GM19239 (cell line): ENCODE data around the gene TMEM144.
A peak's percentile ranks its signal among the peaks of the same experiment; 100 is the strongest.

Source experiments
- DNase-seq: peaks from one replicate; pipeline ENCODE4 v3.0.0; 2011; ENCODE audit warnings: low spot score; ENCODE audit not compliant: insufficient read length
- FAIRE-seq: peaks from 2 replicates; lab custom pipeline; 2011; peaks lifted over from hg19 to GRCh38; lab: Jason Lieb, UNC

Gene TMEM144

DNA sequence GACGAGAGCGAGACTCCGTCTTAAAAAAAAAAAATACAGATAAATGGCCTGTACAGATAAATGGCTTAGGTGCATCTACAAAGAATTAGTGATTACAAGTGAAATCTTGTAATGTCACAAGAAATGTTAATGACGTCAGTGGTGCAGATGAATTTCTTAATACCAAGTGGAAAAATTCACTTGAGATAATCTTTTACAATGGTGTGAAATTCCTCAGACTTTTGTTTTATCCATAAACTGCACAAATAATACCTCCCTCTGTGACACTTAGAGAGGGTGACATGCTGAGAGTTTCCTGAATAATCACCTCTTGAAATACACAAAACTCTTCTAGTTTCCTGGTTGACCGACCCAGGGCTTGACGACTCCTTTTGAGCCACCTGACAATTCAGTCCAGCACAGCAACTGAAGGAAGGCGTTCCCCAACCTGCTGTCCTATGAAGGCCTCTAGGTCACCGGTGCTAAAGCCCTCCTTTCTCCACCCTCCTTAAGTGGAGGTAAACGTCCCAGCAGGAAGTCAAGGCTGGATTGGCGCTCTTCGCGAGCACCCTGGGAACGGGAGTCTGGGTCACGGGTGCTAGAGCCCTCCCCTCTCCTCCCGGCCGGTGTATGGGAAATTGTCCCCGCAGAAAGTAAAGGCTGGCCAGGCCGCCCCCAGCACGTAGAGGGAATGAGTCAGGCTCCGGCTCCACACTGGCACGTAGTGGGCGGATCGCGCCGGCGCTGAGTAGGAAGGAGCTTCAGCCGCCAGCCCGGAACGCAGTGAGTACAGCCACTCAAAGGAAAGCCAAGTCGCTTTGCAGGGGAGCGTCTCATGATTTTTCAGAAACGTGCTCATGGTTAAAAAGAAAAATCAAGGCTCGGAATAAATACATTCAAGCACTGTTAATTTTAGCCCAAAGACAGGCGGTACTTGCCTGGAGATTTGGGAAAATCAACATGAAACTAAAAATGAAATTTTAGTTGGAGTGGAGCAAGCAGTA, at the start of gene TMEM144:
TMEM144 (plus strand) TSS at position 662 of the 983 bp plus-strand sequence. CDS start 2,182 bp downstream, outside the sequence.
- peak; percentile 82 for FAIRE-seq
- peak; percentile 7 for DNase-seq

DNA sequence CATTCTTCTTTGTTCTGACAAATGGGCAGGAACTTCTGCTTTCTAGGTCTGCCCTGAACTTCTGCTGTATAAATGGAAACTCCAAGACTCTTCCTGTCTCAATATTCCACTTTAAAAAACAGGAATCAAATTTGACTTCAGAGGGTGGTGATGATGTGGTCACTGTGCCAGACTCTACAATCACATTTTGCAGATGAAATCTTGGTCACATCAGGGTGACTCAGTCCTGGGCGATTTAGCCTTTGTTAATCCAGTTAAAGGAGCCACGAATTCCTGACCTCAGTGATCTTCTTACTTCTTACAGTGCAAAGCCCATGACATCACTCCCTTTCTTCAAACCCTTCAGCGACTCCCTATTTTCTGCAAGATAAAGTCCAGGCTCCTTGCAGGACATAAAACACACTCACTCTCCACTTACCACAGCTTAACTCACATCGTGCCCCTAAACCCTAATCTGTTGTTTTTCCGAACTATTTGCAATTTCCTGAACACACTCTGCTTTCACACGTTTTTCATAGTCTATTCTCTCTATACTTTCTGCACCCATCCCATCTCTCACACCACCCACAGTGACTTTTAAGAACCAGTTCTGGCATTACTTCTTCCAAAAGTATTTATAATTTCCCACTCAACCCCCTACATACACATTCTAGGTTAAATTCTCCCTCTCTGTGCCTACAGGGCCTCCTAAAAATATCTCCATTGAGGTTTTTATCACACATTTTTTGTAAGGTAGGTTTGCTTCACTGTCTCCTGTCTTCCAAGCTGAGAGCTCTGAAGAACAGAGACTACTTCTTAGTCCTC, 48.5 kb upstream of the TMEM144 start:
- DNase-seq: no peak
- FAIRE-seq: no peak

DNA sequence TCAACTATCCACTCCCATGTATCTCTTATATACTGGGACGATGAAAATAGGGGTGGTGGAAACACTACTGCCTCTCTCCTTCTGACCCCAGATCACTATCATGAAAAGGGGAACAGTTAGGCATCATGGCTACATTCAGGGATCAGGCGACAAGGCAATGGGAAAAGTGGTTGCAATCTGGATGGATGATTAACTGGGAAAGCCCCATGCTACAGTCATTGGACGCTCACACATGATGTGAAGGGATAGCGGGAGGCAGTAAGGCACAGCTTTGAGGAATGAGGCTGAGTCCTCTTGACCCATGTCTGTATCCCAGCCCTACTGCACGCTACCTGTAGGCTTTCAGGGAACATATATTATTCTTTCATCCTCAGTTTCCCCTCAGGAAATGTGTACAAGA, 47.7 kb upstream of the TMEM144 start:
- FAIRE-seq: no peak
- DNase-seq: no peak

DNA sequence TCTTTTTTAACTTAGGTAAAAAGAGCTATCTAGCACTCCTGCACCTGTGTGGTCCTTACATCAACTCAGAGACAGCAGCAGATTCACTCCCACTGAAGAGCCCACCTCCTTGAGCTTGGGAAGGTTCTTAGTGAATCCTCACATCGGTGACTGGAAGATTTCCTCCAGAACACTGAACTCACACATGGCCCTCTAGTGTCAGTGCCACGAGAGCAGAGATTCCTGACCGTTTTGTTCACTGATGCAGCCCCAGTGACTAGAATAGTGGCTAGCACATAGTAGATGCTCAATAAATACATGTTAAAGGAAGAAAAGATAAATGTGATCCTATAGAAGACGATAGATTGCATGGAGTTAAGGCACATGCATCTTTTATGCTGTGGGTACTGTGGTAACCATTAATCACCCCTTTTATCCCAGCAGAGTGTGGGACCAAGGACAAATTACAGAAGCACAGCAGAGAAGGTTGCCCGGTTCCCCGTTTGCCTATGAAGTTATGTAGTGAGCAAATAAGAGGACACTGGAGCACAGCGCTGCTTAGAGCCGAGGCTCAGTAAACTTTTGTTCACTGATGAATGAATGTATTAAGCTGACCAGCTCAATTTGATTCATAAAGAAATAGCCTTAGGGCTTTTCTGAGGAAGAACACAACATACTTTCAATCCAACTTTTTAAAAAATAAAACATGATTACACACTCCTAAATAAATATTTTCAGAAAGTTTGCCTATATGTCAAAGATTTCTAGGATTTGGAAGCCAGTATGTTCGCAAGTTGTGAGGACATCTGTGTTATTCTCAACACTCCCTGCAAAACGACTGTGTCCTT, 46.1 kb upstream of the TMEM144 start:
- DNase-seq: no peak

DNA sequence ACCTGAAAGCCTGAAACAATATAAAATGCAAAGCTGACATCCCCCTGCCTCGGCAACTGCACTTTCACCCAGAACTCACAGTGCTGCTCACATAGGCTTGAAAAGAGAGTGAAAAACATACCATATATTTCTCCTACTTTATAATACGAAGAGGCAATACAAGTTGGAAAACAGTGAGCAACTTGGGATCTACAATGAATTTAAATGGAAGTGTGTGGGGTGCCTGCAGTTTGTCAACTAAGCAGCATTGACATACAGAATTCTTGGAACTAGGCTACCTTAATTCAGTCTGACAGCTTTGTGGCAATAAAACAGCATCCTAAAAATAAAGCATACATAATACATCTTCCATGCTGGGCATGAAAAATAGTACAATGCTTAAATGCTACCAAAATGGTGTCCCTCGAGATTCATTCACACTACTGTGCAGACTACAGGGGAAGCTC, 45.5 kb upstream of the TMEM144 start:
- no peak for DNase-seq
- FAIRE-seq: no peak

More for the DNA sequence above, 46.1 kb upstream of the TMEM144 start:
- FAIRE-seq: no peak

DNA sequence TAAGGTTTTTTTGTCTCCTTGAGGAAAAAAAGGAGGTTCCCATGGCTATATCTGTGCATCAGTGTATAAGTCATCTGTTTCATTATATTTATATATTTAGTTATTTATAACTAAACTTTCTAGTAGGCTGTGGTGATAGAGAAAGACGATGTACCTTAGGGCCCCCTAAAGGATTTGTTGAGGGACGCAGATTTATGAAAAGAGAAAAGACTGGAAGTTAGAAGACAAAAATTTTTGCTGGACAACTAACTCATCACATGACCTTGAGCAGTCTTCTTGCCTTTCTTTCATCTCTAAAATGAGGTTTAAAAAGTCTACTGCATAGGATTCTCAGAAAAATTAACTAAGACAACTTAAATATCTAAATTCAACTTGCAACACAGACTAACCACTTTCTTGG, 43.6 kb upstream of the TMEM144 start:
- DNase-seq: no peak
- FAIRE-seq: no peak

DNA sequence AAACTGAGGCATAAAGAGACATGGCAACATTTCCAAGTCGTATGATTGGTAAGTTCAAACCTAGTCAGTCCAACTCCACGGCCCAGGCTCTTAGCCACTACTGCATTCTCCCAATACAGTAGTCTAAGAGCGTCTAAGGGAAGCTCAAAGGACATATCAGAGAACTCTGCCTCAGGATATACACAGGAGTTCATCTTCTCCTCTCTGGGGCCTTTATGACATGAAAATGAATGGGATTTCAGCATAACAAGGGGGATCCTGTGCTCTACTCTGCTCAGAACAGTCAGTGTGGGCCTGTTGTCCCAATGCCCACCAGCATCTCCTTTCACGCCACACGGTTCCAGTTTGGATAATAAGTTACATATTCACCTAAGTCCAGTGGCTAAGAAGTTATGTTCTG, 41.7 kb upstream of the TMEM144 start:
- DNase-seq (no peak), FAIRE-seq (no peak)

DNA sequence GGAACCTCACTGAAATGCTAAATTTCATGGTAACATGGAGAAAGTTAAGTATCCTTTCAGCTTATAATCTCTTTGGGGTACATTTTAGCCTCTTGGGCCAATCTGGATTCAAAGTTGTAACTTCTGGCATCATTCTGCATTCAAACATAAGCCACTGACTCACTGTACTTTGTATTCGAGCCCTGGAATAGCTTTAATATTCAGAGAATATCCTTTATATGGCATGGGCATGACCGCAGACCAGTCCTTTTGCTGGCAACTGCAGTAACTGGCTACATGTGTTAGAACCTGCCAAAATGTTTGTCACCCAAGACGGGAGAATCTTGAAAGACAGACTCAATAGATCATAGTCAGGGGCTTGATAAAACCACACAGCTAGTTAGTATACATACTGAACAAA, 40.8 kb upstream of the TMEM144 start:
- DNase-seq: no peak
- no peak for FAIRE-seq

DNA sequence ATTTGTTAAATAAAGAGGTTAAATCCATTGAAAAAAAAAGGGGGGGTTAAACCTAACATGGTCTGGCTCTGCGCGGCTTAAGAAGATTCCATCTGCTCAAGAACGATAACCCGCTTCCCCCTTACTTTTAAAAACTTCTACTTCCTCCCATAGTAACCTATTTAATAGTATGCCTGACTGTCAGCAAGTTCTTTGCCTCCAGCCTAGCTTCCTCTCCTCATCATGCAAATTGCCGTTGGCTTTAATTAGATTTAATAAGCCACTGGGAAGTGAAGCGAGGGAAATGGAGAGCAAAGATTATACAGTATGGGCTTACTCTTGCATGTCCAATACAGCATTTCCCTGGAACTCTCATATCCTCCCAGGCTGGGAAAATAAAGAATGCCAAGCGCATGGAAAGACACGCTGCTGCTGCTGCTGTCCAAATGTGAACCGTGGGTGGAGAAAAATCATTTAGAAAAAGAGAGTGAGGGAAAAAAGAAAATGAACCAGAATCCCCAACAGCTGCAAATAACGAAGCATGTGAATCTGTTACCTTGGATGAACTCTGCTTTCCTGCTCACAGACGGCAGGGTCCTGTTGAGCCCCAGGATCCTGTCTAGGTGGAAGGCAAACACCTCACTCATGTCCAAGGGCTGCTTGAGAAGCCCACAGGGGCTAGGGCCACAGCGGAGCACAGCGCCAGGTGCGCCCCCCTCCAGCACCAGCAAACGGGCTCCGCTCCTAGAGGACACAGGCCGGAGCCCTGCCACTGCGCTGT, 40.2 kb upstream of the TMEM144 start:
- no peak for FAIRE-seq
- DNase-seq: no peak

DNA sequence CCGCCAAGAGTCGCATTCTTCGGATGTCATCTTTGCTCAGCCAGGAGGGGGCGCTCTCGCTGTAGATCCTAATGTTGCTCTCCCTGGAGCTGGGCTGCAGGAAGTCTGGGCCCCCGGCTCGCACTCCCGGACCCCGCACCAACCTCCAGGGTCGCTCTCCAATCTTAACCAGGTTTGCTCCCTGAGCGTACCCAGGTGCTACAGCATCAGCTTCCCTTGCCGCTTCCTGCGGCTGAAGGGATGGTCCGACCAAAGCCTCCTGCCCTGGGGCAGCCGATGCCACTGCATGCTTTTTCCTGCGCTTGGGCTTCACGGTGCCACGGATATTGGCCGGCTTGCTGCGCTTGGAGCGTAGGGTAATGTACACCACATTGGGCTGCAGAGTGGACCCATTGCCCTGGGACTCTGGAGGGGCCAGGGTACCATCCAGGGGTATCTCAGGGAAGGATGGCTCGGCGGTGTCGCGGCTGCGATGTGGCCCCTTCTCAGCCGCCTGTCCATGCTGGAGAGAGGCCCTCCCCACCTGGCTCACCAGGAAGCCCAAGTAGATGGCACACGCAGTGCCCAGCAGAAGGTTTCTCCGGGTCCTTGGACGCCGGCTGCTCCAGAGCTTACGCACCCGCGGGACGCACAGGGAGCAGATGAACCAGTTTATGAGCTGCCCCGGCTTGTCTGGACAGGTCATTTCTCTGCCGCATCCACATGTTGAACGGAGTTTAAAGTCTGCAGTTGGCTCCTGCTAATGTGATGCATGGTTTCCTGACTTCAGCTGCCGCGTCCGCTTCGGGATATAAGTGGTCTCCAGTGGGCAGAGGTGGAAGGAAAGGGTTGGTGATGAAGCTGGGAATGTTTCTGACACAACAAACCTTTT, 39.4 kb upstream of the TMEM144 start:
- FAIRE-seq (no peak), DNase-seq (no peak)

DNA sequence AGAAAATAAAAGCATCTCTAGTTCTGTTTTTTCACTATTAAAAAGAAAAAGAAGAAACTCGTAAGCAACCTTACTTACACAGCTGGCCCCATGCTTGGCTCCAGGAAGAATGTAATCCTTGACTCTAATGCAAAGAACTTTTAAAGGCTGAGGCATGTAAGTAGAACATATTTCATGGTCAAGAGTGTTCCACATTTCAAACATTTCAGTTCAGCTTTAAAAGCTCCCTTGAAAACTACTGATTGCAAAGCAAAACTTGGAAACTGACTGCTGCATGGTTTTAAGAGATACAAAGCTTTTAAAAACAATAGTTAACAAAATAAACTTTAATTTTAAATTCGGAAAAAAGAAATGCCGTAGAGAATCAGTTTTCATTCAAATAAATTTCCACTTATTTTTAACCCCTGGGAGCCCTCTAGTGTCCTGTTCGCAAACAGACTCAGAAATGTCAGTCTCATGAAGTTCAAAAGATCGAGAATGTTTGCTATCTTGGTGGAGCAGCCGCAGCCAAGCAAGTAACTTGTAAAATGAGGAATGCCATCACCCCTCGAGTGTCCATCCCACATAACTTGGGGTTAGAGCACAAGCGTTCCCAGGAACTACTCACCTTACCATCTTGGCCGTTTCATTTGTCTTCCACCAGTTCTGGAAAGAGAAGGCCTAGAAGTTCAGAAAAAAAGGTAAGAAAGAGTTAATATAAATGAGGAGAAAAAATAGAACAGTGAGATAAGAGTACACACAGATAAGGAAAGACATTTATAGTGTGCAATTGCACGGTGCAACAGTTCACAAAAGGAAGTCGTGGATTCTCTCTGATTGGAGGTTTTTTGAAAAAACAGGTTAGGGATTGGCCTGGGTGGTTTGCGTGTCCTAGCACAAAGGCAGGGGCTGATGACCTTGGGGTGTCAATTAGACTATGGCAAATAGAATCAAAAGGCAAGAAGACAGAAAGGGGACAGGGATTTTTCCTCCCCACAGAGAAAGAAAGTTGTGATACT, 37.7 kb upstream of the TMEM144 start, which contains the start of gene GASK1B:
GASK1B (minus strand) TSS at position 765 of the 998 bp plus-strand sequence. CDS start 1,650 bp downstream, outside the sequence.
- no peak for FAIRE-seq
- no peak for DNase-seq

DNA sequence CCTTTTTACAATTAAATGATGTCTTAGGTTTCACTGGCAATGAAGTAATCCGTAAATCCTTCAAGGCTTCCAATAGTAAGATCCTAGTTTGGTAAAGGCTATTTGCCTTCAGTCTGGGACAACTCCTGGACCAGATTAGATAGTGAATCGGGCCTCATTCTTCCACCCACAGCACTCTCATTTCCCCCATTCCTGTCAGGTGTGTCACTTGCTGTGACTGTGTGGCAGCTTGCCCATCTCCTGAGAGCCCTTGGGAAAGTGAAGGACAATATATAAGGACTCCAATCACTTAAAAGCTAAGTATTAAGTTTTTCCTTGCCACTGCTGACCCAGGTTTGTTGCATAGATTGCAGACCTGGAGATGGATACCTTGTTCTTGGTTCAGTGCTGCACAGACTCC, 34.2 kb upstream of the TMEM144 start:
- DNase-seq: no peak
- no peak for FAIRE-seq

DNA sequence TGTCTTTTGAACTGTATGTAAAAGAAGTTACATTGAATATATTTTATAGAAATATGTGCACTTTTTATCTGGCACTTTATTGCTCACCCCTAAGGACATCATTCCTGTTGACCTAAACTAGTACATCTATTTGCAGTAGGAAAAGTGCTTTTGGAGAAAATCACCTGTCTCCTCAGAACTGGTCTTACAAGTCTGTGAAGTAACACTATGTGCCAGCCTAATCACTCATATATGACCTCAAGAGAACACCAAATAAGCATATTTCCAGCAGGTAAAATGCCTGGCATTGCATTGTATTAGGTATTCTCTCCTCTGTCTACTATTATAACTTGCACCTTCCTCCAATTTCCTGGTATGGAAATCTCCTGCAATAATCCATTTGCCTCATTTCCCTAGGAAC, 33.5 kb upstream of the TMEM144 start:
- DNase-seq: no peak
- no peak for FAIRE-seq

DNA sequence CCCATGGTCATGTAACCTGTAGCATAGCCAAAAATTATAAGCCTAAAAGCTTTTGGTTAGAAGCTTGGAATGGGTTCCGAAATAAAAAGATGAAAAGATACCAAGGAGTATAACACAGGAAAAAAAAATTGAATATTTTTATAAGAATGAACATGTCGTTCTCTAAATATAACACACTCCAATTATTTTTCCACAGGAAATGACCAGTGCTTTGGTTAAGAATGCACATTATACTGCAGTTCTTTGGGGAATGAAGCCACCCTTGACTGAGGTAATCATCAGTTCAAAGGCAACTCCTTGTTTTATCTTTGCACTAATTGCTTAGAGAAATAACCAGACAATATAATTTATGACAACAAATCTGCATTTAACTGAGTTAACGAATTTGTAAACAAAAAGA, 30.8 kb upstream of the TMEM144 start:
- FAIRE-seq (no peak), DNase-seq (no peak)

DNA sequence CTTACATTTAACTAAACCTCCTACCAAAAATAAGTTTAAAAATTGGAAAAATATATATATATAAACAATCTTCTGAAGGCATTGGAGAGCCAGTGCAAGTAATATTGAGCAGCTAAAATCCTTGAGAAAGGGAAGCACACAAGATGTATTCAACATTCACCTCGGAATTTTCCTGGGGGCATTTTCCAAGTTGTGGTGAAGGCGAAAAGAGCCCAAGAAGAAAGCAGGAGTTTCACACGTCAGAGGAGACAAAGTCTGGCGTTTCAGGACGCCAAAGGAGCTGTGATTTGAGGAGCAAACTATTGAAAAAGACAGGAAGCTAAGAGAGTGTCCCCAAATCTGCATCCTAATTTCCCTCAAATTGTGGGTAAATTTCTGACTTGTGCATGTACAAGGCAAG, 28.4 kb upstream of the TMEM144 start:
- no peak for DNase-seq
- no peak for FAIRE-seq

DNA sequence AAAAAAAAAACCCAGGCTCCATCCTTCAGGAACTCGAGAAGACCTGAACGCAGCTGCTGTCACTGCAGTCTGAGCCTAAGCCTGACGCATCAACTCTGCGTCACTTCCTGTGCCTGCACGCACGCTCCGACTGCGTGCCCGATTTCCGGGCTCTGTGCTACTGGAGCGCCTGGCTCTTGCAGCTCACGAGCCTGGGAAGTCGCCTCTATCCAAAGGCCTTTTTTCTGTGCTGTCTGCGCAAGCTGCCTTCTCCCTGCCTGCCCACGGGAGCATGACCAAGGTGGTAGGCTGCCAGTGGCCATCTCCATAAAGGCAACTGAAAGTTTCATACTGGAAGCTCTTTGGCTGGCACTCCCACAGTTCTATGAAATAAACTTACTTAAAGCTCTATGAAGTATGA, 27.6 kb upstream of the TMEM144 start:
- FAIRE-seq: no peak
- no peak for DNase-seq

DNA sequence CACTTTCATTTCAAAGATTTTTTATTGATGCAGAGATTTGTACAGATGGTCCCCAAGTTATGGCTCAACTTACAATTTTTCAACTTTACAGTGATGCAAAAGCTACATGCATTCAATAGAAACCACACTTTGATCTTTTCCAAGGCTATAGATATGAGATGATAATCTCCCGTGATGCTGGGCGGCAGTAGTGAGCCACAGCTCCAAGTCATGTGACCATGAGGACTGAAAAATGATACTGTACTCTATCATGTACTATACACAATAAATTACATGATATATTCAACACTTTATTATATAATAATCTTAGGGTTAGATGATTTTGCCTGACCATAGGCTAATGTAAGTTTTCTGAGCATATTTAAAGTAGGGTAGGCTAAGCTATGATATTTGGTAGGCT, 23.5 kb upstream of the TMEM144 start:
- FAIRE-seq (no peak), DNase-seq (no peak)
